Non-pigmented ciliary epithelial cell (primary cell): ENCODE measurements around the gene EFCAB5.
"Not testable (repeated sequence)": the region's sequence is repeated elsewhere in the genome, so short reads cannot be mapped to it uniquely, and the experiment has no call there.

Experiments
- DNase-seq: peaks from one replicate; pipeline ENCODE4 v3.0.0-alpha.2; 2010; ENCODE audit warnings: low read depth

Gene EFCAB5

GRCh38 chr17:30005709-30006320, 64.4 kb downstream of the EFCAB5 start:
- no peak for DNase-seq

GRCh38 chr17:30011934-30012333, 70.5 kb downstream of the EFCAB5 start:
- DNase-seq: not testable (repeated sequence)

GRCh38 chr17:30021708-30022317, 80.4 kb downstream of the EFCAB5 start:
- peak; percentile 10 for DNase-seq

GRCh38 chr17:30025325-30025724, 83.9 kb downstream of the EFCAB5 start:
- not testable (repeated sequence) for DNase-seq

- DNase-seq: no peak
These were observed 86.2 kb downstream of the EFCAB5 start for GRCh38 chr17:30027676-30028075.

- DNase-seq: no peak
These were observed 89.9 kb downstream of the EFCAB5 start for GRCh38 chr17:30031214-30031869.

- DNase-seq: no peak
These were observed 93.9 kb downstream of the EFCAB5 start for GRCh38 chr17:30035369-30035768.

- DNase-seq: peak; percentile 14
These were observed 99.5 kb downstream of the EFCAB5 start for GRCh38 chr17:30040719-30041518.

GRCh38 chr17:30041551-30041950, 100.1 kb downstream of the EFCAB5 start:
- no peak for DNase-seq

GRCh38 chr17:30062372-30062771, 120.9 kb downstream of the EFCAB5 start:
- DNase-seq: no peak

- DNase-seq: no peak
These were observed 123.3 kb downstream of the EFCAB5 start for GRCh38 chr17:30064738-30065137.

GRCh38 chr17:30068465-30068864, 127.0 kb downstream of the EFCAB5 start:
- no peak for DNase-seq

- DNase-seq: no peak
These were observed 132.8 kb downstream of the EFCAB5 start for GRCh38 chr17:30074254-30074653.

- DNase-seq: no peak
These were observed 133.3 kb downstream of the EFCAB5 start for GRCh38 chr17:30074730-30075129.

- DNase-seq: no peak
These were observed 141.3 kb downstream of the EFCAB5 start for GRCh38 chr17:30082773-30083172.

- DNase-seq: no peak
These were observed 143.4 kb downstream of the EFCAB5 start for GRCh38 chr17:30084788-30085187.

- no peak for DNase-seq
These were observed 145.5 kb downstream of the EFCAB5 start for GRCh38 chr17:30086896-30087295.

GRCh38 chr17:30087431-30087830, 146.0 kb downstream of the EFCAB5 start:
- not testable (repeated sequence) for DNase-seq

GRCh38 chr17:30091121-30091670, 149.8 kb downstream of the EFCAB5 start:
- no peak for DNase-seq

GRCh38 chr17:30091771-30092170, 150.3 kb downstream of the EFCAB5 start:
- no peak for DNase-seq

- DNase-seq: no peak
These were observed 151.5 kb downstream of the EFCAB5 start for GRCh38 chr17:30092886-30093285.

GRCh38 chr17:30093463-30094147, 152.2 kb downstream of the EFCAB5 start:
- DNase-seq: no peak
